ENCODE data around the gene ZNF174. TPM values are rescaled to one million over a fixed set of nuclear protein-coding genes. Genes with fewer than 3 reads are reported as not detected.

ZNF174 gene
- total RNA-seq, 2 experiments from 2014 or later, result 5.6 to 5.7 TPM

GRCh38 chr16:3358871-3359270, 42.1 kb upstream of the ZNF174 start:
- peaks cover 18% of the 10 kb centered on the region for H3K36me3 Mint-ChIP-seq (ENCODE audit: low read depth)
- peaks cover 35% of the 10 kb centered on the region for H3K27me3 Mint-ChIP-seq
- no peak for TF ChIP-seq CTCF (IDR thresholded peaks at IDR 0.05)
- Histone ChIP-seq H3K27ac (ENCODE audit: low read depth in 1 of 2, low read length in 2 of 2) (no peak overlapping the region), H3K4me3 (ENCODE audit: low read length) (no peak overlapping the region), H3K27me3 (ENCODE audit: control insufficient read depth in 1 of 2, insufficient read depth in 2 of 2, low read length in 2 of 2) (peaks cover 10 to 13% of the 10 kb centered on the region in 2 experiments), H3K9me3 (ENCODE audit: control insufficient read depth in 1 of 2, insufficient read depth in 1 of 2, low read length in 2 of 2) (peaks cover 4 to 21% of the 10 kb centered on the region in 2 experiments), H3K36me3 (ENCODE audit: insufficient read depth, low read length) (no peaks in the 10 kb centered on the region), H3K4me1 (ENCODE audit: insufficient read depth, low read length) (peaks cover 1% of the 10 kb centered on the region)
- H3K4me1 Mint-ChIP-seq (ENCODE audit: low read depth), result peaks cover 6% of the 10 kb centered on the region
- no peak overlapping the region for H3K27ac Mint-ChIP-seq
- peaks cover 14% of the 10 kb centered on the region for H3K9me3 Mint-ChIP-seq
- intact Hi-C loops (cut with DNase I, micrococcal nuclease), result loop anchor here in 1 of 2 experiments (10.0 kb wide), 1 partner anchor 1484 kb away; the partner anchor contains the start of gene MEIOB
- ChIA-PET CTCF (no interaction called here), POLR2A (no interaction called here)
- ATAC-seq (ENCODE audit: poor library complexity) (no peak), DNase-seq (no peak)
- H3K4me3 Mint-ChIP-seq, result no peak overlapping the region

- CTCF ChIA-PET, result no interaction called here
- peaks cover 6% of the 10 kb centered on the region for H3K4me1 Mint-ChIP-seq (ENCODE audit: low read depth)
- H3K36me3 ChIP-seq (ENCODE audit: insufficient read depth, low read length), result no peaks in the 10 kb centered on the region
- no peak for DNase-seq
- peaks cover 26% of the 10 kb centered on the region for H3K36me3 Mint-ChIP-seq (ENCODE audit: low read depth)
- peaks cover 17 to 36% of the 10 kb centered on the region in 2 experiments for H3K9me3 ChIP-seq (ENCODE audit: control insufficient read depth in 1 of 2, insufficient read depth in 1 of 2, low read length in 2 of 2)
- no peak for TF ChIP-seq CTCF (IDR thresholded peaks at IDR 0.05)
- intact Hi-C loops (cut with DNase I, micrococcal nuclease), result no loop called here
- H3K4me1 ChIP-seq (ENCODE audit: insufficient read depth, low read length), result peaks cover 17% of the 10 kb centered on the region
- no peak overlapping the region for H3K27ac ChIP-seq (ENCODE audit: low read depth in 1 of 2, low read length in 2 of 2)
- POLR2A ChIA-PET, result no interaction called here
- H3K27ac Mint-ChIP-seq, result no peak overlapping the region
- peaks cover 10 to 13% of the 10 kb centered on the region in 2 experiments for H3K27me3 ChIP-seq (ENCODE audit: control insufficient read depth in 1 of 2, insufficient read depth in 2 of 2, low read length in 2 of 2)
- no peak overlapping the region for H3K4me3 ChIP-seq (ENCODE audit: low read length)
- no peak for ATAC-seq (ENCODE audit: poor library complexity)
- peaks cover 30% of the 10 kb centered on the region for H3K27me3 Mint-ChIP-seq
- H3K9me3 Mint-ChIP-seq, result peaks cover 14% of the 10 kb centered on the region
- H3K4me3 Mint-ChIP-seq, result no peak overlapping the region
Observed at GRCh38 chr16:3362931-3363330, 38.1 kb upstream of the ZNF174 start.

- ATAC-seq (ENCODE audit: poor library complexity), result no peak
- Mint-ChIP-seq H3K4me3 (no peak overlapping the region), H3K27ac (no peak overlapping the region), H3K27me3 (peaks cover 30% of the 10 kb centered on the region), H3K4me1 (ENCODE audit: low read depth) (peaks cover 6% of the 10 kb centered on the region), H3K9me3 (peaks cover 16% of the 10 kb centered on the region), H3K36me3 (ENCODE audit: low read depth) (peaks cover 26% of the 10 kb centered on the region)
- H3K4me3 ChIP-seq (ENCODE audit: low read length), result no peak overlapping the region
- no peak for TF ChIP-seq CTCF (IDR thresholded peaks at IDR 0.05)
- H3K4me1 ChIP-seq (ENCODE audit: insufficient read depth, low read length), result peaks cover 17% of the 10 kb centered on the region
- DNase-seq, result peak in 1 of 14 experiments; percentile 16
- H3K27ac ChIP-seq (ENCODE audit: low read depth in 1 of 2, low read length in 2 of 2), result no peak overlapping the region
- intact Hi-C loops (cut with DNase I, micrococcal nuclease), result loop anchor here (1.0 to 2.0 kb wide), 2 partner anchors 37 to 38 kb away; partner anchors contain the start of genes ZNF174 (in 2 of the 2) and ZSCAN32 (in 2 of the 2)
- POLR2A ChIA-PET, result no interaction called here
- CTCF ChIA-PET, result no interaction called here
- H3K9me3 ChIP-seq (ENCODE audit: control insufficient read depth in 1 of 2, insufficient read depth in 1 of 2, low read length in 2 of 2), result peaks cover 17 to 36% of the 10 kb centered on the region in 2 experiments
- no peaks in the 10 kb centered on the region for H3K36me3 ChIP-seq (ENCODE audit: insufficient read depth, low read length)
- peaks cover 10 to 13% of the 10 kb centered on the region in 2 experiments for H3K27me3 ChIP-seq (ENCODE audit: control insufficient read depth in 1 of 2, insufficient read depth in 2 of 2, low read length in 2 of 2)
Observed at GRCh38 chr16:3363793-3364192, 37.2 kb upstream of the ZNF174 start.
